Tibial nerve (tissue), 3 donors: Measurements from ENCODE around the gene PALM.

Source experiments
- CTCF ChIP-seq, 5 experiments: fragments of 200-600 bp in 3 of 5; fragments of 450-650 bp in 2 of 5; sonication (generic) in 3 of 5; IDR thresholded peaks; one replicate each; pipeline ENCODE4 v1.5.1; 2016 to 2019; ENCODE audit warnings: antibody characterized with exemption in 5 of 5, mild to moderate bottlenecking in 3 of 5, moderate library complexity in 2 of 5
- POLR2A ChIP-seq, 2 donors: fragments of 450-650 bp; IDR thresholded peaks; one replicate each; pipeline ENCODE4 v1.6.1; 2017; ENCODE audit warnings: antibody characterized with exemption in 2 of 2, mild to moderate bottlenecking in 2 of 2, moderate library complexity in 2 of 2

GRCh38 chr19:751501-752341, 43.0 kb downstream of the PALM start:
- no peak for TF ChIP-seq CTCF (IDR thresholded peaks at IDR 0.05)
- TF ChIP-seq POLR2A (IDR thresholded peaks at IDR 0.05) = no peak
